Psoas muscle (tissue), 8 donors: ENCODE data around the gene ZNHIT3. TPM values are rescaled to one million over a fixed set of nuclear protein-coding genes. Genes with fewer than 3 reads are reported as not detected.
"Not testable (repeated sequence)": the region's sequence is repeated elsewhere in the genome, so short reads cannot be mapped to it uniquely, and the experiment has no call there.

Experiments
- ATAC-seq, 4 donors: fragments of 200-7000 bp; cut with Tn5 transposase; one replicate each; pipeline ENCODE4 v1.9.1; 2020; ENCODE audit warnings: moderate library complexity in 3 of 4, mild to moderate bottlenecking in 2 of 4
- DNase-seq, 2 donors: peaks; one replicate each; pipeline ENCODE4 v3.0.0-alpha.2; 2020
- H3K27ac ChIP-seq: fragments of 200-600 bp; one replicate; pipeline ENCODE4 v1.8.0; 2022
- H3K27me3 ChIP-seq, 3 donors: fragments of 200-600 bp in 1 of 3; one replicate each; pipeline versions ENCODE4 v1.6.1 to v1.8.0; 2013 to 2022; ENCODE audit warnings: low read length in 2 of 3, mild to moderate bottlenecking in 2 of 3, moderate library complexity in 1 of 3; ENCODE audit not compliant: insufficient read depth in 3 of 3
- H3K36me3 ChIP-seq, 2 donors: fragments of 200-600 bp in 1 of 2; one replicate each; pipeline versions ENCODE4 v1.6.1 to v1.8.0; 2013 to 2022; ENCODE audit warnings: low read depth in 1 of 2, mild to moderate bottlenecking in 1 of 2, moderate library complexity in 1 of 2; ENCODE audit not compliant: insufficient read depth in 1 of 2
- H3K4me1 ChIP-seq: fragments of 200-600 bp; one replicate; pipeline ENCODE4 v1.8.0; 2022
- H3K4me3 ChIP-seq: fragments of 200-600 bp; one replicate; pipeline ENCODE4 v1.8.0; 2022; ENCODE audit warnings: mild to moderate bottlenecking
- H3K9me3 ChIP-seq: fragments of 200-600 bp; one replicate; pipeline ENCODE4 v1.8.0; 2022
- CTCF ChIP-seq: fragments of 200-600 bp; IDR thresholded peaks from one replicate; pipeline ENCODE4 v1.8.0; 2022; ENCODE audit warnings: antibody characterized with exemption
- WGBS, 3 donors: extraction: QIAGEN DNeasy Blood & Tissue Kit; methylation state at CpG; one replicate each; pipeline versions ENCODE4 v1.1.6 to v1.1.7; 2013; 5-methylcytosine and 5-hydroxymethylcytosine counted together
- intact Hi-C, 2 donors: fragments of 100-400 bp; cut with DNase I; formaldehyde crosslinking; loops; one replicate each; pipeline versions ENCODE4 v1.11.0 to v1.14.2; 2022
- long read RNA-seq, 2 donors: library from polyadenylated mRNA; unstranded; transcript quantifications; one replicate each; pipeline ENCODE4 v2.0.0, GENCODE V29; 2021
- polyA plus RNA-seq, 3 donors: library from polyadenylated mRNA; stranded (reverse); fragments of 200-250 nt; gene quantifications; one replicate each; pipeline ENCODE4 v1.2.3, GENCODE V29; 2013
- total RNA-seq, 4 donors: library from RNA; stranded (reverse); fragmentation: NEBNext Ultra II Directional in 2 of 4; extraction: Animal tissue kit (Norgen Biotek cat#: 25700) in 2 of 4; gene quantifications; one replicate each; pipeline versions ENCODE4 v1.2.1 to v1.2.4, GENCODE V29; 2021 to 2023
- donor health status: healthy with polysubstance abuse.
- donor health status: DM: no; HTN: no; CAD: no; lungs with moderate emphysema.
- donor health status: Bipolar disorder and iron deficiency.
- donor health status: healthy.
- donor health status: DM: yes; HTN: yes; CAD: no.
- donor health status: DM: no; HTN: no; CAD: no.
- donor health status: DM: no; HTN: no; CAD: no.
- donor health status: DM: yes; HTN: yes; CAD: no.

The ZNHIT3 gene
- total RNA-seq (10 to 100 TPM; 22.7 to 32.3 (median 31.1) TPM), polyA plus RNA-seq (10 to 100 TPM; 45.2 to 80.2 (median 58.5) TPM)
- long read RNA-seq, donor 1, transcript ZNHIT3-204 (5 exons, 951 nt): major isoform, 5 of 7 reads
- long read RNA-seq, donor 1, partial matches to known transcripts: 0 of 7 reads
- long read RNA-seq, donor 1, other reads (novel, unspliced or antisense): 0 of 7 reads
- long read RNA-seq, donor 2, transcript ZNHIT3-204 (5 exons, 951 nt): major isoform, 16 of 21 reads
- long read RNA-seq, donor 2, partial matches to known transcripts: 0 of 21 reads
- long read RNA-seq, donor 2, other reads (novel, unspliced or antisense): 3 of 21 reads

- intact Hi-C loops: loop anchor here in 1 of 2 donors (5.0 kb wide), 1 partner anchor 106 kb away; the partner anchor contains the start of gene DHRS11
- Histone ChIP-seq H3K36me3 (peaks cover 0 to 2% of the 10 kb centered on the region in 2 donors), H3K4me3 (peak within 1 kb of the TSS; percentile 99), H3K4me1 (peaks cover 17% of the 10 kb centered on the region), H3K9me3 (no peaks in the 10 kb centered on the region), H3K27ac (peak within 1 kb of the TSS; percentile 83), H3K27me3 (no peaks in the 10 kb centered on the region)
- ATAC-seq (peak; percentile 92 to 96 (median 96)), DNase-seq (peak; percentile 91 to 94)
- no peak for TF ChIP-seq CTCF
- 0 to 1% (median 1%) methylated on average over 56 to 73 of the region's 73 CpGs for whole genome bisulfite sequencing, 3 donors
Measured at GRCh38 chr17:36486204-36487194, at the start of gene ZNHIT3. TSS of gene ZNHIT3 (plus strand) at chr17:36486681. CDS start at chr17:36486700, 19 bp downstream.

- DNase-seq, ATAC-seq, H3K4me1 ChIP-seq, H3K36me3 ChIP-seq, H3K9me3 ChIP-seq, H3K27me3 ChIP-seq, intact Hi-C loops, H3K27ac ChIP-seq, H3K4me3 ChIP-seq: not testable (repeated sequence)
- no CpG with 5 or more reads among the region's 4 CpGs for WGBS, 3 donors
Measured at GRCh38 chr17:36441792-36442191, 44.7 kb upstream of the ZNHIT3 start.

- 40 to 63% (median 48%) methylated on average over 6 of the region's 6 CpGs for WGBS, 3 donors
- Histone ChIP-seq H3K36me3 (no peaks in the 10 kb centered on the region), H3K4me3 (no peak overlapping the region)
Measured at GRCh38 chr17:36443777-36444176, 42.7 kb upstream of the ZNHIT3 start.

GRCh38 chr17:36449997-36450396, 36.5 kb upstream of the ZNHIT3 start:
- WGBS, 3 donors: 42 to 100% (median 45%) methylated on average over 1 to 10 of the region's 15 CpGs
- intact Hi-C loops, H3K36me3 ChIP-seq, H3K27me3 ChIP-seq, ATAC-seq, H3K4me3 ChIP-seq, DNase-seq, H3K4me1 ChIP-seq, H3K9me3 ChIP-seq, H3K27ac ChIP-seq: not testable (repeated sequence)

More at GRCh38 chr17:36443777-36444176, 42.7 kb upstream of the ZNHIT3 start:
- DNase-seq: no peak
- Histone ChIP-seq H3K27ac (no peak overlapping the region), H3K9me3 (no peaks in the 10 kb centered on the region), H3K4me1 (no peaks in the 10 kb centered on the region), H3K27me3 (no peaks in the 10 kb centered on the region)
- TF ChIP-seq CTCF: no peak
- ATAC-seq: no peak
- intact Hi-C loops: no loop called here

GRCh38 chr17:36452888-36453287, 33.6 kb upstream of the ZNHIT3 start:
- peak in 1 of 2 donors; percentile 18 for DNase-seq
- ATAC-seq, H3K4me1 ChIP-seq, H3K36me3 ChIP-seq, H3K4me3 ChIP-seq, H3K27me3 ChIP-seq, H3K9me3 ChIP-seq, H3K27ac ChIP-seq, intact Hi-C loops: not testable (repeated sequence)
- 57 to 74% (median 60%) methylated on average over 6 to 9 of the region's 9 CpGs for WGBS, 3 donors

- H3K27ac ChIP-seq, DNase-seq, H3K36me3 ChIP-seq, ATAC-seq, H3K4me1 ChIP-seq, H3K9me3 ChIP-seq, intact Hi-C loops, H3K4me3 ChIP-seq: not testable (repeated sequence)
- 81 to 89% (median 89%) methylated on average over 3 to 9 of the region's 9 CpGs for WGBS, 3 donors
- peaks cover 0 to 14% (median 2%) of the 10 kb centered on the region in 3 donors for H3K27me3 ChIP-seq
Measured at GRCh38 chr17:36457701-36458100, 28.8 kb upstream of the ZNHIT3 start.
